HepG2 (cell line): ENCODE results near the gene RPS6KA2. TPM values are rescaled to one million over a fixed set of nuclear protein-coding genes. Genes with fewer than 3 reads are reported as not detected.

ENCODE experiments used
- ATAC-seq: fragments of 200-7000 bp; cut with Tn5 transposase; 3 replicates; pipeline ENCODE4 v1.9.1; 2020; ENCODE audit warnings: mild to moderate bottlenecking, moderate library complexity
- BruUV-seq: library from RNA; stranded (reverse); fragments of 400-500 nt; replicated peaks from 2 replicates; lab custom pipeline; 2021; lab: Mats Ljungman, UMichigan
- CTCF ChIA-PET: fragments of 300-600 bp; formaldehyde crosslinking; extraction: SDS; loops from one replicate; lab custom pipeline; 2021; ENCODE audit warnings: low total read pairs, inconsistent platforms, low intra/inter-chr PET ratio; lab: Yijun Ruan, JAX
- POLR2A ChIA-PET: fragments of 350-600 bp; sonication (Branson Sonifier 250); formaldehyde crosslinking; loops from one replicate; lab custom pipeline; 2020; ENCODE audit warnings: antibody characterized with exemption, inconsistent platforms; lab: Yijun Ruan, JAX
- DNase-seq: peaks from one replicate; pipeline ENCODE4 v3.0.0-alpha.2; 2015; ENCODE audit warnings: low spot score
- FAIRE-seq: peaks from 3 replicates; lab custom pipeline; 2011; peaks lifted over from hg19 to GRCh38; lab: Jason Lieb, UNC
- H2AFZ ChIP-seq: one replicate; pipeline ENCODE4 v1.6.1; 2011; ENCODE audit warnings: low read length, inconsistent platforms
- H3K27ac ChIP-seq: fragments of 300-600 bp; 3 replicates; pipeline ENCODE4 v1.8.0; 2011; ENCODE audit warnings: mixed run types, mild to moderate bottlenecking, mixed read lengths, low read length, inconsistent platforms; ENCODE audit not compliant: insufficient read depth; ENCODE audit errors: extremely low read length
- H3K27me3 ChIP-seq, 2 experiments: fragments of 200-600 bp in 1 of 2; 2 replicates in 1 of 2; 3 replicates in 1 of 2; pipeline versions ENCODE4 v1.6.0 to v1.8.0; 2011; ENCODE audit warnings: low read length in 2 of 2, mild to moderate bottlenecking in 2 of 2, moderate library complexity in 2 of 2, inconsistent platforms in 1 of 2; ENCODE audit not compliant: insufficient read depth in 2 of 2, control insufficient read depth in 1 of 2
- H3K36me3 ChIP-seq, 2 experiments: fragments of 200-600 bp in 1 of 2; replicated peaks in 1 of 2; 2 replicates in 1 of 2; 3 replicates in 1 of 2; pipeline versions ENCODE4 v1.5.1 to v1.8.0; 2011; ENCODE audit warnings: low read length in 2 of 2, inconsistent platforms in 1 of 2; ENCODE audit not compliant: insufficient read depth in 2 of 2, control insufficient read depth in 1 of 2
- H3K4me1 ChIP-seq: 2 replicates; pipeline ENCODE4 v1.5.1; 2012; ENCODE audit warnings: low read length, inconsistent platforms; ENCODE audit not compliant: insufficient read depth
- H3K4me2 ChIP-seq: 2 replicates; pipeline ENCODE4 v1.6.0; 2011; ENCODE audit warnings: low read depth, low read length, inconsistent platforms
- H3K4me3 ChIP-seq, 3 experiments: fragments of 200-600 bp in 1 of 3; sonication (generic), shearing (Covaris generic) in 1 of 3; replicated peaks in 1 of 3; 2 replicates each; pipeline ENCODE4 v1.5.1; 2011 to 2016; ENCODE audit warnings: low read length in 3 of 3, inconsistent platforms in 2 of 3, low read depth in 2 of 3, mild to moderate bottlenecking in 2 of 3, control low read depth in 1 of 3, mixed read lengths in 1 of 3; ENCODE audit not compliant: insufficient read depth in 1 of 3
- H3K79me2 ChIP-seq: one replicate; pipeline ENCODE4 v1.6.1; 2011; ENCODE audit warnings: low read length, inconsistent platforms; ENCODE audit not compliant: insufficient read depth
- H3K9ac ChIP-seq: 2 replicates; pipeline ENCODE4 v1.6.0; 2011; ENCODE audit warnings: mild to moderate bottlenecking, low read depth, low read length, inconsistent platforms; ENCODE audit not compliant: insufficient read depth
- H3K9me3 ChIP-seq: 2 replicates; pipeline ENCODE4 v1.5.1; 2012; ENCODE audit warnings: mild to moderate bottlenecking, low read length
- H4K20me1 ChIP-seq: 2 replicates; pipeline ENCODE4 v1.6.0; 2011; ENCODE audit warnings: inconsistent platforms, mild to moderate bottlenecking, low read length, moderate library complexity; ENCODE audit not compliant: insufficient read depth
- RAD21 ChIP-seq: fragments of 450-650 bp; formaldehyde crosslinking; IDR thresholded peaks from 2 replicates; pipeline ENCODE4 v1.5.0; 2020; ENCODE audit warnings: mild to moderate bottlenecking
- XRCC5 ChIP-seq: fragments of 200-400 bp; formaldehyde crosslinking; optimal IDR thresholded peaks from 2 replicates; pipeline ENCODE3; 2017; ENCODE audit warnings: mild to moderate bottlenecking, low read length
- ZMYM4 ChIP-seq: sonication (generic); formaldehyde crosslinking; IDR thresholded peaks from 2 replicates; pipeline ENCODE4 v1.8.1; 2023; ENCODE audit warnings: mild to moderate bottlenecking, missing genetic modification reagents
- ZNF263 ChIP-seq: sonication (generic); formaldehyde crosslinking; IDR thresholded peaks from 2 replicates; pipeline ENCODE4 v1.4.0; 2020; ENCODE audit warnings: missing genetic modification reagents
- ZNF570 ChIP-seq: sonication (generic); formaldehyde crosslinking; IDR thresholded peaks from 2 replicates; pipeline ENCODE4 v1.4.0; 2020; ENCODE audit warnings: mild to moderate bottlenecking, missing genetic modification reagents, borderline replicate concordance
- ZNF574 ChIP-seq: sonication (generic); formaldehyde crosslinking; IDR thresholded peaks from 2 replicates; pipeline ENCODE4 v1.4.0; 2020; ENCODE audit warnings: missing genetic modification reagents
- WGBS: methylation state at CpG from one replicate; pipeline ENCODE4 v1.1.6; 2017; ENCODE audit warnings: low lambda C conversion rate; 5-methylcytosine and 5-hydroxymethylcytosine counted together
- in situ Hi-C: cut with HindIII; loops from 2 replicates; pipeline ENCODE4 v1.10.0; 2017; ENCODE audit warnings: low pct_unique_long_range_greater_than_20kb; ENCODE audit not compliant: extremely low pct_ligation_motif_present
- intact Hi-C: fragments of 100-400 bp; cut with micrococcal nuclease; formaldehyde crosslinking; loops from one replicate; pipeline ENCODE4 v1.10.0; 2022; ENCODE audit not compliant: unreplicated experiment
- polyA plus RNA-seq, 8 experiments: library from polyadenylated mRNA; depleted of rRNA in 3 of 8; stranded (reverse) in 7 of 8; unstranded in 1 of 8; fragments of >200 nt; fragmentation: Illumina TruSeq in 4 of 8; extraction: Trizol in 4 of 8; gene quantifications; 2 replicates each; pipeline versions ENCODE4 v1.2.1 to v1.2.3, GENCODE V29; 2011 to 2016; ENCODE audit warnings: low read depth in 4 of 8, missing spikeins in 1 of 8, mixed read lengths in 1 of 8; ENCODE audit not compliant: insufficient read depth in 1 of 8
- total RNA-seq, 5 experiments: library from RNA; depleted of rRNA; stranded (reverse); fragments of >200 nt; fragmentation: Illumina TruSeq; extraction: Trizol; gene quantifications; 2 replicates each; pipeline ENCODE4 v1.2.3, GENCODE V29; 2016; ENCODE audit warnings: low read depth in 1 of 5
- TF ChIP-seq, protein P1 (sequence below): sonication (generic); formaldehyde crosslinking; IDR thresholded peaks from 2 replicates; pipeline ENCODE4 v1.4.0; 2020; ENCODE audit warnings: missing genetic modification reagents

Gene RPS6KA2
- total and polyA plus RNA-seq, 2 of the 13 experiments (the other 11 are each of a cell fraction or from before 2014, with no cell fraction given), result 0.22 to 0.38 TPM

DNA sequence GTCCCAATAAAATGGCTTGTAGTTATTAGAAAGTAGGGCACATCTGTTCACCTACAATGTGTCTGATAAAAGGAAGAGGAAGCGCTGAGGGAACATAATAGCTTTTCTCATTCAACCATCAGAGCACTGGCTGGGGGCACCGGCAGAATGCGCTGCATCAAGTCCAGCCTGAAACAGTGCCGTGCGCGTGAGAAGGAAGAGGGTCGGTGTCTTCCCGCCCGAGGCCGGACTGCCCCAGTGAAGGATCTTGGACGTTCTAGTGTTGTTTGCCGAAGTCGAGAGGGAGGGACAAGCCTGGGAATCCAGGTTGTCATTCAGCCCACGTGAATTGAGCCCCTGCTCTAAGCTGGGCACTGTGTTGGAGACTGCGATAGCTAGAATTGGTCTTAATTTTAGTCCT lies 182.6 kb downstream of the RPS6KA2 start:
- DNase-seq, result no peak
- H3K9me3 ChIP-seq, result no peaks in the 10 kb centered on the region
- no TSS peak for BruUV-seq
- no peak overlapping the region for H2AFZ ChIP-seq
- ChIA-PET CTCF (no interaction called here), POLR2A (no interaction called here)
- intact Hi-C loops, result no loop called here
- H3K79me2 ChIP-seq, result no peaks in the 10 kb centered on the region
- no peaks in the 10 kb centered on the region for H3K4me1 ChIP-seq
- in situ Hi-C loops, result no loop called here
- peaks cover 17 to 74% of the 10 kb centered on the region in 2 experiments for H3K27me3 ChIP-seq
- H3K36me3 ChIP-seq, result no peaks in the 10 kb centered on the region
- no peak overlapping the region for H3K27ac ChIP-seq
- no peak overlapping the region for H3K9ac ChIP-seq
- H3K4me3 ChIP-seq, result no peak overlapping the region
- H3K4me2 ChIP-seq, result no peak overlapping the region
- 49% methylated on average over 15 of the region's 15 CpGs for WGBS
- no peaks in the 10 kb centered on the region for H4K20me1 ChIP-seq
- no peak for FAIRE-seq
- TF ChIP-seq ZNF570 (CRISPR knock-in tag) (no peak), RAD21 (CRISPR knock-in tag) (no peak)
- no peak for ATAC-seq

GRCh38 chr6:166443166-166443565 lies 183.9 kb downstream of the RPS6KA2 start:
- no TSS peak for BruUV-seq
- intact Hi-C loops, result no loop called here
- no peaks in the 10 kb centered on the region for H3K4me1 ChIP-seq
- DNase-seq, result no peak
- no peaks in the 10 kb centered on the region for H3K79me2 ChIP-seq
- ChIA-PET CTCF (no interaction called here), POLR2A (no interaction called here)
- peak; percentile 33; the same call in 2 of the 3 replicates for ATAC-seq
- H3K36me3 ChIP-seq, result no peaks in the 10 kb centered on the region
- FAIRE-seq, result peak; percentile 63
- H3K4me3 ChIP-seq, result no peak overlapping the region
- H3K9ac ChIP-seq, result no peak overlapping the region
- H2AFZ ChIP-seq, result no peak overlapping the region
- peaks cover 17 to 83% of the 10 kb centered on the region in 2 experiments for H3K27me3 ChIP-seq
- no peak overlapping the region for H3K27ac ChIP-seq
- no peaks in the 10 kb centered on the region for H3K9me3 ChIP-seq
- no peaks in the 10 kb centered on the region for H4K20me1 ChIP-seq
- H3K4me2 ChIP-seq, result no peak overlapping the region
- WGBS, result 17% methylated on average over 8 of the region's 8 CpGs
- TF ChIP-seq ZMYM4 (CRISPR knock-in tag) (no peak), XRCC5 (no peak), ZNF263 (0 out of 2 replicates have a peak, but pooled peaks have one; percentile 37), ZNF574 (CRISPR knock-in tag) (no peak)
- TF ChIP-seq, protein P1, sequence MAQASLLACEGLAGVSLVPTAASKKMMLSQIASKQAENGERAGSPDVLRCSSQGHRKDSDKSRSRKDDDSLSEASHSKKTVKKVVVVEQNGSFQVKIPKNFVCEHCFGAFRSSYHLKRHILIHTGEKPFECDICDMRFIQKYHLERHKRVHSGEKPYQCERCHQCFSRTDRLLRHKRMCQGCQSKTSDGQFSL (CRISPR knock-in tag), result no peak
- TF ChIP-seq, all 625 proteins: peak for 1
- in situ Hi-C loops, result no loop called here
